GM21423 (cell line): Measurements from ENCODE around the gene CFAP46.
"Not testable (repeated sequence)": the region's sequence is repeated elsewhere in the genome, so short reads cannot be mapped to it uniquely, and the experiment has no call there.

Experiments used
- ATAC-seq: cut with Tn5 transposase; IDR thresholded peaks from one replicate; pipeline ENCODE4 v1.9.1; 2021; ENCODE audit warnings: mild to moderate bottlenecking, moderate library complexity; ENCODE audit not compliant: unreplicated experiment

CFAP46 gene

GRCh38 chr10:132810807-132811700, 131.3 kb downstream of the CFAP46 start:
- no peak for ATAC-seq

- no peak for ATAC-seq
These were observed 132.1 kb downstream of the CFAP46 start for GRCh38 chr10:132810141-132810806.

GRCh38 chr10:132809232-132810140, 132.9 kb downstream of the CFAP46 start:
- ATAC-seq: no peak

- ATAC-seq: no peak
These were observed 133.8 kb downstream of the CFAP46 start for GRCh38 chr10:132808383-132809231.

- no peak for ATAC-seq
These were observed 134.7 kb downstream of the CFAP46 start for GRCh38 chr10:132807621-132808049.

GRCh38 chr10:132806561-132807003, 135.8 kb downstream of the CFAP46 start:
- no peak for ATAC-seq

GRCh38 chr10:132806110-132806509, 136.3 kb downstream of the CFAP46 start:
- ATAC-seq: no peak

GRCh38 chr10:132805599-132805998, 136.8 kb downstream of the CFAP46 start:
- no peak for ATAC-seq

GRCh38 chr10:132804785-132805426, 137.5 kb downstream of the CFAP46 start:
- no peak for ATAC-seq

GRCh38 chr10:132804287-132804686, 138.1 kb downstream of the CFAP46 start:
- ATAC-seq: no peak

- ATAC-seq: no peak
These were observed 138.8 kb downstream of the CFAP46 start for GRCh38 chr10:132803416-132804210.

GRCh38 chr10:132802694-132803320, 139.6 kb downstream of the CFAP46 start:
- no peak for ATAC-seq

GRCh38 chr10:132802048-132802447, 140.3 kb downstream of the CFAP46 start:
- no peak for ATAC-seq

- no peak for ATAC-seq
These were observed 142.5 kb downstream of the CFAP46 start for GRCh38 chr10:132799865-132800264.

GRCh38 chr10:132798876-132799275, 143.5 kb downstream of the CFAP46 start:
- ATAC-seq: no peak

- no peak for ATAC-seq
These were observed 144.0 kb downstream of the CFAP46 start for GRCh38 chr10:132798403-132798802.

- not testable (repeated sequence) for ATAC-seq
These were observed 144.4 kb downstream of the CFAP46 start for GRCh38 chr10:132797986-132798385.

GRCh38 chr10:132796846-132797245, 145.5 kb downstream of the CFAP46 start:
- no peak for ATAC-seq
